Posterior cingulate gyrus (tissue), 11 donors: ENCODE data around the gene ARID3B.

Experiments used
- DNase-seq, 10 donors: peaks; one replicate each; pipeline versions ENCODE4 v3.0.0 to v3.0.0-alpha.2; 2020 to 2021; ENCODE audit warnings: mixed read lengths in 3 of 10
- intact Hi-C: fragments of 100-400 bp; cut with DNase I; formaldehyde crosslinking; loops from one replicate; pipeline ENCODE4 v1.15.1; 2023

The ARID3B gene

DNA sequence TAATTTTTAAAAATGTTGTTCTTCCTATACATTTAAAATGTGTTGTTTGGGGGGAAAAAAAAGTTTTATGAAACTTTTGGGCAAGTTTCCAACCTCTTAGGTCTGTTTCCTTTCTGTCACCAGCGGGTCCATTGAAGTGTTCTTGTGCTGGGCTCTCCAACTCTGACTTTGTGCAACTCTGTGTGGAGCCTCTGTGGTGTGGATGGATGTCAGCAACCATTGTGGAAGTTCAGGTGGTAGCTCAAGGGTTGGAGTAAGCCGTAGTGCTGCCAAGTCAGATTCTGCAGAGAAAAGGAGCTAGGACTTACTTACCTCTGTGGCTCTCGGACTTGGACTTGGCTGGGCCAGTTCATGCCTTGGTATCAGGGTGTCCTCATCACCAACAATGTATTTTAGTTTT, 22.4 kb downstream of the ARID3B start:
- no peak for DNase-seq
- intact Hi-C loops: no loop called here

GRCh38 chr15:74564182-74564581, 23.2 kb downstream of the ARID3B start:
- no peak for DNase-seq
- intact Hi-C loops: no loop called here

DNA sequence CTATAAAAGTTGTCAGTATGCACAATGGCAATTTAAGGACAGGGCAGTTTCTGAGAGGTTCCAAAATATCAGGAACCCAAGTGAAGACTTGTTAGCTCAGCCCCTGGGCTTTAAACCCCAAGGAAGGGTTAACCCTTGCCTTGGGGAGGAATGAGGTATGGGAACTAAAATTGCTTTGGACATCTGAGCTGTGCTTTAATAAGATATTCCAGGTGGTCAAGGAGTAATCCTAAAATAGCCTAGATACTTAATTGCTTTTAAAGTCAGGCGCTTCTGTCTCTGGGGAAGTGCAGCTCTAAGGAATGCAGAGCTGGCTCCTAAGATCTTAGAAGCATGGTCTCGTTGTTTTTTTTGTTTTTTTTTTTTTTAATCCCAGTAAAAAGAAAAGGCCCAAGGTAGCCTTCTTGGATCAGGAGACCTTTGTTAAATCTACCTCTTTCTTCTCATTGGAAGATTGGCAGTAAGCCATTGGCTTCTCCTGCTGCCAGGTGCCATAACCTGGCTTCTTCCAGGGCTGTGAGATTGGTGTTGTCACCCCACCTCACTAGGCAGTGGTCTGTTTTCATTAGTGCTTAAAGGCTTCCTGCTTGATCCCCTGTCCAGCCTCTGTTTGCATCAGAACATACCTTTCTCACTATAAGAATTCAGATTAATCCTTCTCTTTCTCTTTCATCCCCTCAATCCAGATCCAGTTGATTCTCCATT, 24.5 kb downstream of the ARID3B start:
- no peak for DNase-seq
- intact Hi-C loops: no loop called here

DNA sequence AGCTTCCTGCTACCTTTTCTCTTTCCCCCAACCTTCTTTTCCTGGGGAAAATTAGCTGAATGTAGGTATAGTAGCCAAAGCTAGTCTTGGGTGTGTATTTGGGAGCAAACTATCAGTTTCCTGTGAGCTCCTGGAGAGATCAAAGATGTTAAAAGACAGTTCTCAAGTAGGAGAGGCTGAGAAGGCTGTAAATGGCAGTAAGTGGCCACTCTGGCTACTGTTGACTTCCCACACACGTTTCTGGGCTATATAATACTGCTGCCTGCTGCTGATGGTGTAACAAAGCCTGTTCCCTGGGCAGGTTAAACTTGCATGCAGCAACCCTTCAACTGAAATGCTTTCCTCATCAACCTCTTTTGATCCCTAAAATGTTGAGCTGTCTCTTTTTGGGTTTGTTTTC, 27.6 kb downstream of the ARID3B start:
- DNase-seq: no peak
- intact Hi-C loops: no loop called here

GRCh38 chr15:74569731-74570070, 28.7 kb downstream of the ARID3B start:
- intact Hi-C loops: no loop called here
- no peak for DNase-seq

GRCh38 chr15:74571191-74571590, 30.2 kb downstream of the ARID3B start:
- intact Hi-C loops: no loop called here
- no peak for DNase-seq

GRCh38 chr15:74573987-74574386, 33.0 kb downstream of the ARID3B start:
- DNase-seq: no peak
- intact Hi-C loops: no loop called here

GRCh38 chr15:74578496-74578994, 37.5 kb downstream of the ARID3B start:
- no peak for DNase-seq
- intact Hi-C loops: no loop called here

DNA sequence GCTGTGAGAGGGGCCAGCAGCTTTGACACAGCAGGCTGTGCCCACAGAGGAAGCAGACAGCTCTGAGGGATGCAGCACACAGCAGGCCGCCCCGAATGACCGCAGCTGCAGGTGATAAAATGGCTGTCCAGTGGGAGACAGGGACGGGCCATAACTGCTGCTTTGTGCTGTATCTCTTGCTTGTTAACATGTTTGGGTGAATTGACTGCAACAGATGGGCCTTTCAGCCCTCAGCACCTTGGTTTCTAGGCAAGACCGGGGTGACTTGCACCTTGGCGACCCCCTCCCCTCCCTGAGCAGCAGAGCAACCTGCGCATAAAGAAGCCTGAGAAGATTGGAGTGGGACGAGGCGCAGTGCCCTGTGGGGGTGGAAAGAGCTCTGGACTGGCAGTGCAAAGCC, 38.0 kb downstream of the ARID3B start:
- DNase-seq: no peak

GRCh38 chr15:74580538-74581350, 39.7 kb downstream of the ARID3B start:
- DNase-seq: no peak
- intact Hi-C loops: no loop called here

More for the DNA sequence above, 38.0 kb downstream of the ARID3B start:
- intact Hi-C loops: no loop called here

DNA sequence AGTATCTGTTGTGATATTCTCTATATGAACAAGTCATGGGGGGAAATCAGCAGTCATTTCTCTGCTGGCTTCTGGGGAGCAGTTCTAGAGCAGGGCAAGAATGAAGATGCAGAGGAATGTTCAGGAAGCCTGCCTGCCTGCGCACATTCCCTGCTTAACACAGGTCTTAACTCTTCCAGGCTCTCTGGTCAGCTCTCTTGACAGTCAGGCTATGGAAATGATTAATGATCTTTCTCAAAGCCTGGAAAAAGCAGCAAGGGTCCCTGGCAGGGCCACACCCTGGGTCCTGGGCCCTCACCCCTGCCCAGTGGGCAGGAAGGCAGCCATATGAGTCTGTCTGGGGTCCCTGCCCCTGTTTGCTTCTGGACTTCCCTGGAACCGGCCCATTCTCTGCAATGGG, 43.2 kb downstream of the ARID3B start:
- DNase-seq: no peak

GRCh38 chr15:74584779-74585178, 43.8 kb downstream of the ARID3B start:
- intact Hi-C loops: no loop called here
- peak in 5 of 10 donors; percentile 49 to 94 (median 64) for DNase-seq

More for the DNA sequence above, 43.2 kb downstream of the ARID3B start:
- intact Hi-C loops: no loop called here

GRCh38 chr15:74585191-74585590, 44.2 kb downstream of the ARID3B start:
- intact Hi-C loops: no loop called here
- no peak for DNase-seq

DNA sequence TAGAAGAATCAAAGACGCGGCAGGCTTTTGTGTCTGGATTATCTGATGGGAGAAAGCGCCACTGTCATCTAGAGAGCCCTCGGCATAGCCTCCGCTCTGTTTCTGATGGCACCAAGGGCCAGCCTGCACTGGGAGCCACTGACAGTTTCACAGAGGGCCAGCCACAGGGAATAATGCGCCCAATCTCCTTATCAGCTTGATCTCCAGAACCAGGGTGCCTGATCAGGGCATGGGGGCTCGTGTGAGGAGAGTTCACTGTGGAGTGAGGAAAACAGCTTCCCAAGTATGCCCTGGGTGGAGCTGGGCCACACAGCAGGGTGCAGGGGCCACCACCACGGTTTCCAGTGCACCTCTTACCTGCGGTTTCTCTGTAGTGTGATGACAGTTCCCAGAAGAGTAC, 44.8 kb downstream of the ARID3B start:
- DNase-seq: no peak
- intact Hi-C loops: no loop called here

DNA sequence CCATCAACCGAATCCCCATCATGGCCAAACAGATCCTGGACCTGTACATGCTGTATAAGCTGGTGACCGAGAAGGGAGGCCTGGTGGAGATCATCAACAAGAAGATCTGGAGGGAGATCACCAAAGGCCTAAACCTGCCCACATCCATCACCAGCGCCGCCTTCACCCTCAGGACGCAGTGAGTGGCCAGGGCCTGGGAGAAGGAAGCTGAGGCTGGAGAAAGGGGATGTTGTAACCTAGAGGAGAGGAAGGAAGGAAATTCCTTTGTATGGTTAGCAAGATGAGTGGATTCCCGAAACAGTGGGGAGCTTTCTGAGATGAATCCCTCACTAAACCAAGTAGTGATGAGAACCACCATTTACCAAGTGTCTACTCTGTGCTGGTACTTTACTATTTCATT, 48.8 kb downstream of the ARID3B start:
- intact Hi-C loops: no loop called here
- peak in 1 of 10 donors; percentile 64 for DNase-seq

DNA sequence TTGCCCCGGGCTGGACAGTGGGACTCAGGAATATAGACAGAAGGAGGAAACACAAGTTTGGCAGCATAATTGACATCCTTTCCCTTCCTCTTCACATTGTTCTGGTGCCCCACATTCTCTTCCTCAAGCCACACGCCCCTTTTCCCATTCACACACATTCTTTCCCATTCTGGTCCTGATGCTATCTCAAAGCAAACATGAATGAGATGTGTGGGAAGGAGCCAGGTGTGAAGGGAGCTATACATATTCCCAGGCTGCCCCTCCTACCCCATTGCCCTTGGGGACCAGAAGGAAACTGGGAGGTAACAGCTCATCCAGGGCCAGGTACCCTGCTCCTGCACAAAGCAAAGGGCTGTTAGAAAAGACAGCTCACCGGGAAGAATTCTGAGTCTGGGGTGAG, 51.2 kb downstream of the ARID3B start:
- intact Hi-C loops: no loop called here
- peak in 2 of 10 donors; percentile 7 to 51 for DNase-seq

DNA sequence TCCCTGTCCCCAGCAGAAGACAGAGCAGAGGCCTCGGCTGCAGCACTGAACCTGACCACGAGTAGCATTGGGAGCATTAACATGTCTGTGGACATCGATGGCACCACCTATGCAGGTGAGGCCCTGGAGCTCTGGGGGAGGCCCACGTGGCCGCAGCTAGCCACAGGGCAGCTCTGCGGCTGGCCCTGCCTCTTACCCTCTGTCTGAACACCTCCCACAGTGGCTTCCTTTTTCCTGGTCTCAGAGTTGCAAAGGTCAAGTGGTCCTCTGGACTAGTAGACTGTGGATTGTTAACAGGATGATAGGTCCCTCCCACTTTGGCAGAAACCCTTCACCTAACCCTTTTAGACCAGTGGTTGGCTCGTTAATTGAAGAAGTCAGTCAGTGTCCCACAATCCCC, 52.1 kb downstream of the ARID3B start:
- peak in 1 of 10 donors; percentile 39 for DNase-seq
- intact Hi-C loops: no loop called here

DNA sequence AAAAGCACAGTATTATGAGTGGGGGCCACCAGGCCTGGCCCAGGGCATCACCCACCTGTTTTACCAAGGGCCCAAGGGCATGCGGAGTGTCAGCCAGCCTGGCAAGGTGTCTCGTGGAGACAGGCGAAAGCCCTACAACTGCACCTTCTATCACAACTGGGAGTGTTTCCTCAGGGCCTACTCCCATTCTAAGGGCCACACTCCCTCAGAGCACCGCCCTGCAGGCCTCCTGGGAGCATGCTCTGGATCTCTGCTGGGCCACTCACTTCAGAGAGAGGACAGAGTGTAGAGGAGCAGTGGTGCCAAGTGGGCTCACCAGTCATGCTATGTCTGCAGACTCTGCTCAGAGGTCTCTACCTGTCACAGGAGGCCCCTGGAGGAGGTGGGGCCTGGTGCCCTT, 53.4 kb downstream of the ARID3B start:
- peak in 2 of 10 donors; percentile 16 to 31 for DNase-seq
- intact Hi-C loops: no loop called here

DNA sequence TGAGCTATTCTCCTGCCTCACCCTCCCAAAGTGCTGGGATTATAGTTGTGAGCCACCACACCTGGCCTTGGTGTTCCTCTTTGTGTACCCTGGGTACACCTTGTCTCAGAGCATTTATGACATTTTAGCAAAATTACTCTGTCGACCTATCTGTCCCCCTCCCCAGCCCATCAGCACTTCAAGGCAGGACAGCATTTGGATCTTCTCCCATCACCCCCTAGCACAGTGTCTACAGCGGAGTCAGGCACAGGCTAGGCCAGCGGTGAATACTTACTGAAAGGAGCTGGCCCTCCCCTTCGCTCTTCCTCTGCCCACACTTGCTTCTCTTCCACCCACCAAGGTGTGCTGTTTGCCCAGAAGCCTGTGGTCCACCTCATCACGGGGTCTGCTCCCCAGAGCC, 54.3 kb downstream of the ARID3B start:
- intact Hi-C loops: loop anchor here (5.0 kb wide), 1 partner anchor 53 kb away; the partner anchor contains the start of gene ARID3B
- DNase-seq: peak in 1 of 10 donors; percentile 5

DNA sequence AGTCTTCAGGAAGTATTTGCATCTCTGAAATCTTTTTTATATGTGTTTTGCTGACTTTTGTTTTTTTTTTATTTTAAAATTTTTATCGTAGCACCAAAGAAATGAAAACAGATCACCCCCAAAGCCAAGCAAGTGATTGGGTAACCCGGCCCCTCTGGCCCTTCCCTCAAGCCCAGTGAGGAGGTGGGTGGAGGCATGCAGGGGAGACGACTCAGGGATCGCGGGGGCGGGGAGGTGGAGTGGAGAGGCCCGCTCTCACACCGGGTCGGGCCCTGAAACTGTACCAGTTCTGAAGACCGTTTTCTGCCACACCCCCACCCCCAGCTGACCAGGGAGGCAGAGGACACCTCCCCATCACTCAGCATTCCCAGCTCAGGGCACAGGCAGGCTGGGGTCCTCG, 55.7 kb downstream of the ARID3B start:
- DNase-seq: peak in 3 of 10 donors; percentile 37 to 67 (median 52)
- intact Hi-C loops: loop anchor here (5.0 kb wide), 1 partner anchor 54 kb away; the partner anchor contains the start of gene ARID3B

- intact Hi-C loops: loop anchor here (5.0 kb wide), 1 partner anchor 55 kb away; the partner anchor contains the start of gene ARID3B
- peak in 3 of 10 donors; percentile 47 to 77 (median 70) for DNase-seq
These were observed 56.2 kb downstream of the ARID3B start for GRCh38 chr15:74597146-74597705.
